NCI-H526 (cell line): ENCODE results near the gene PICK1.

Experiments used
- DNase-seq, 2 experiments: peaks; one replicate each; lab custom pipeline; 2025; lab: John Stamatoyannopoulos, UW

Gene PICK1

GRCh38 chr22:38049812-38050619, 7.2 kb upstream of the PICK1 start:
- DNase-seq, result no peak

GRCh38 chr22:38050720-38051119, 6.5 kb upstream of the PICK1 start:
- DNase-seq, result no peak

GRCh38 chr22:38051261-38051660, 5.9 kb upstream of the PICK1 start:
- DNase-seq, result no peak

GRCh38 chr22:38051900-38052862, 5.0 kb upstream of the PICK1 start:
- peak; percentile 50 to 82 for DNase-seq

- DNase-seq, result no peak
Measured at GRCh38 chr22:38062791-38063190, 5.6 kb downstream of the PICK1 start.

GRCh38 chr22:38065539-38065938, 8.3 kb downstream of the PICK1 start:
- DNase-seq, result no peak

GRCh38 chr22:38066381-38067027, 9.3 kb downstream of the PICK1 start:
- DNase-seq, result no peak

GRCh38 chr22:38067028-38067415, 9.8 kb downstream of the PICK1 start:
- DNase-seq, result no peak

GRCh38 chr22:38067761-38068360, 10.7 kb downstream of the PICK1 start:
- no peak for DNase-seq

GRCh38 chr22:38068641-38069371, 11.6 kb downstream of the PICK1 start:
- DNase-seq, result no peak

GRCh38 chr22:38069372-38070249, 12.4 kb downstream of the PICK1 start:
- peak in 1 of 2 experiments; percentile 56 for DNase-seq

- DNase-seq, result no peak
Measured at GRCh38 chr22:38070250-38070921, 13.2 kb downstream of the PICK1 start.

GRCh38 chr22:38071421-38072321, 14.5 kb downstream of the PICK1 start:
- no peak for DNase-seq

GRCh38 chr22:38072322-38073149, 15.3 kb downstream of the PICK1 start:
- no peak for DNase-seq

GRCh38 chr22:38073150-38074130, 16.2 kb downstream of the PICK1 start:
- DNase-seq, result no peak
